Brain pericyte (primary cell): ENCODE results near the gene GDPGP1.
A peak's percentile ranks its signal among the peaks of the same experiment; 100 is the strongest.

ENCODE experiments used
- DNase-seq: peaks from one replicate; pipeline ENCODE4 v3.0.0-alpha.2; 2012; ENCODE audit warnings: low read depth, low spot score

The GDPGP1 gene

DNA sequence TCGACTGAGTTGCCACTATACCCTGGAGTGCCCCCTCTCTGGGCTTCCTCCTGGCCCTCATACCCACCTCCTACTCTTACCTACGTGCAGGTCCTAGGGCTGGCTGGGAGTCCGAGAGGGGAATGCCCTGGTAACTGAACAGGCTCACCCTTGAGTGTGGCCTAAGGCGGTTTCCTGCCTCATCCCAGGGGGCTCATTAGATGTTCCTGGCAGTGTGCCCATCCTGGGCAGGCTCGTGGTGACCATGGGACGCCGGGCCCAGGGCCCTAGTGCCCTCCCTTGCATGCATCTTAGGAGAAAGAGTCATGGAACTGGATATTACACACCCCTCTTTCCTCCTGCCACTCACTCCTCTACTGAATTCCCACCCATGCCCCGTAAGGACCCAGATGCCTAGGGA is 30.1 kb upstream of the GDPGP1 start:
- DNase-seq: no peak

DNA sequence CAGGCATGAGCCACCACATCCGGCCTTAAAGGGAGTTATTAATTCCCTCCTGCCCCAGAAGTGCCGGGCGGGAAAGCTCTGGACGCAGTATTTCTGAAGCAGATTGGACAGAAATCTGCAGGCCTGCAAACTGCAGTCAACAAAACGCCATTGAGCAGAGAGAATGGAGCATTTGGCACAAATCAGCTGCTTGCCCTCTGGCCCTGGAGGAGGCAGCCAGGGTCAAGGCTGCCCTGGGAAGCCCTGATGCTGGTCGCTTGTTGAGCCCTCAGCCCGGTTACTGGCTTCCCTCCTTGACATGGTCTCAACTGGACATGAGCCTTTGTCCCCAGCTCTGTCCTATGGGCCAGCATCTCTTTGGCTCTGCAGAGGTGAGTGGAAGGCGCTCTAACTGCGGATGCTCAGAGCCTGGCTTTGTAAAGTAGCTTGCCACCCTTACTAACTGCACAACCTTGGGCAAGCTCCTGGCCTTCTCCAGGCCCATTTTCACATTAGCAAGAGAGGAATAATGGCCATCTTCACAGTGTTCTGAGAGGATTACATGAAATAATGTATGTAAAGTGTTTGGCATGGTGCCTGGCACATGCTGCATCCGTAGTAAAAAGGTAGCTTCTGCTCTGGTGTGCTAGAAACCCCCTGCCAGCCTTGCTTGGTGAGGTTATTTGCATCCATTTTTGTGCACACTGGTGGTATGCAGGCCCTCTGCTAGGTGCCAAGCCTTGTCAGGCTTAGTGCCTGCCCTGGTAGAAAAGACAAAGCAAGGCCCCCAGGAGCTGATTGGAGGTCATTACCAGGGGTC is 28.8 kb upstream of the GDPGP1 start:
- DNase-seq: no peak

DNA sequence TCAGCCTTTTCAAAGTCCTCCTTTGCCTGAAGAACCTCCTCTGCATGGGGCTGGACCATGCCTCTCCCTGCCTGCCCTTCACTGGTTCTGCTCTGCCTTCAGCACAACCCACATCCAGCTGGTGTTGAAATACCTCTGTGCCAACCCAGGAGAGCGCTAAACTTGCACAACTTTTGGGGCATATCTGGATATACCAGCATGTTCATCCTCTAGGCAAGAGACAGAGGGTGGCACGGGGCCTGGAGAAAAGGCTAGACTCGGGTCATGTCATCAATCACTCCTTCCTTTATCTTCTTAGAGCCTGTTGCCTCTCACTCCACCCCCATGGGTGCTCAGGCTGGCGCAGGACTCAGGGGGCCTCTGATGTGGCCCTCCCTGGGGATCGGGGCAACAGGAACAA is 28.1 kb upstream of the GDPGP1 start:
- no peak for DNase-seq

GRCh38 chr15:90207252-90207651 is 26.8 kb upstream of the GDPGP1 start:
- DNase-seq: no peak

GRCh38 chr15:90208356-90208755 is 25.7 kb upstream of the GDPGP1 start:
- no peak for DNase-seq

- no peak for DNase-seq
Measured at GRCh38 chr15:90209591-90209990, 24.4 kb upstream of the GDPGP1 start.

- no peak for DNase-seq
Measured at GRCh38 chr15:90210593-90210992, 23.4 kb upstream of the GDPGP1 start.

DNA sequence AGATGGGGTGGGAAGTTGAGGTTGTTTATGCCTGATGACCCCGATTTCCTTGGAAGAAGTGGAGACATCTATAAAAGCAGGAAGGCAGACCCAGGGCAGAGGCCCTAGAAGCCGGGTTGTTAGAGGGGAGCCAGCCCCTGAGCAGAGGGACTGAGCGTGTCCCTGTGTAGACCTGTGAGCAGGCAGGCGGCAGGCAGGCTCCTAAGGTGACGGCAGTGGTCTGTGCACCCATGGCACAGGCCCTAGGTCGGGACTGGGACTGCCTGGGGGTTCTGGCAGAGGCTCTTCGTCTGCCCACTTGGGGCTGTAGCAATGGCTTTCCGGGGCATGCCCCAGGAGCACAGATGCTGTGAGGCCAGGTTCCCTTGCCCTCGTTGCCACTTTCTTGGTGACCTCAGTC is 23.0 kb upstream of the GDPGP1 start:
- no peak for DNase-seq

GRCh38 chr15:90211440-90212143 is 22.4 kb upstream of the GDPGP1 start:
- no peak for DNase-seq

GRCh38 chr15:90212221-90213098 is 21.5 kb upstream of the GDPGP1 start:
- DNase-seq: no peak

- no peak for DNase-seq
Measured at GRCh38 chr15:90213122-90213817, 20.7 kb upstream of the GDPGP1 start.

DNA sequence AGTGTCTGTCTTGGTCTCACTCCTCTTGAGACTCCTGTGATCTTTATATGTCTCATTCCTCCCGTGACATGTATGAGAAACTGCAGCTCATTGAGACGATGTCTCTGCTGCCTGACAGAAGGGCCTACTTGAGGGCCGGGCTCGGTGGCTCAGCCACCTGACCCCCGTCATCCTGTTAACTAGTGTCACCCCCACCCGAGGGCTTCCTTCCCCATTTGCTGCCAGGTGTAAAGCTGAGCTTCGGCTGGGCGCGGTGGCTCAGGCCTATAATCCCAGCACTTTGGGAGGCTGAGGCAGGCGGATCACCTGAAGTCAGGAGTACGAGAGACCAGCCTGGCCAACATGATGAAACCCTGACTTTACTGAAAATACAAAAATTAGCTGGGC is 20.2 kb upstream of the GDPGP1 start:
- DNase-seq: no peak

DNA sequence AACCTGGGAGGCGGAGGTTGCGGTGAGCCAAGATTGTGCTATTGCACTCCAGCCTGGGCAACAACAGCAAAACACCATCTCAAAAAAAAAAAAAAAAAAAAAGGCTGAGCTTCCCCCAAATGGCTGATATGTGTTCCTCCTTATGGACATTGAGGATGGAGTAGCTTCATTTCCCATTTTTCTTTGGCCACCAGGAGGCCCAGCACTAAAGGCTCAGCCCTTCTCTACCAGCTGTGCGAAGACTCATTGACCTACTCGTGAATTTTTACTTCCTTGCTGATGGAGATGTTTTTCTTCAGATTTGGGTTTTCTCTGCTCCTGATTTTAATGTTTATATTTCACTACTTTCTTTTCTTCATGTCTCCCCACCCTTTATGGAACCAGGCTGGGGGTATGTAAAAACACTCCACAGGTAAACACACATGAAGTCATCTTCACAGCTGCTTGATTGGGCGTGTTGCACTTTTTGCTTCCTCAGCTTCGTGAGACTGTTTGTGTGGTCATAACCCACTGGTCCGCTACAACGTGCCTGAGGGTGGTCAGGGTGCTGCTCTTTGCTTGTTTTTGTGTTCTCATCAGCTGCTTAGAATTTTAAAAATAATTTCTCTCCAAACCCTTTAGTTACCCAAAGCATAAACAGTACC is 19.3 kb upstream of the GDPGP1 start:
- DNase-seq: no peak

- DNase-seq: no peak
Measured at GRCh38 chr15:90217671-90218394, 16.2 kb upstream of the GDPGP1 start.

GRCh38 chr15:90219421-90220141 is 14.4 kb upstream of the GDPGP1 start:
- DNase-seq: no peak

- DNase-seq: peak; percentile 40
Measured at GRCh38 chr15:90221246-90221900, 12.6 kb upstream of the GDPGP1 start.

GRCh38 chr15:90222547-90222946 is 11.5 kb upstream of the GDPGP1 start:
- DNase-seq: no peak

DNA sequence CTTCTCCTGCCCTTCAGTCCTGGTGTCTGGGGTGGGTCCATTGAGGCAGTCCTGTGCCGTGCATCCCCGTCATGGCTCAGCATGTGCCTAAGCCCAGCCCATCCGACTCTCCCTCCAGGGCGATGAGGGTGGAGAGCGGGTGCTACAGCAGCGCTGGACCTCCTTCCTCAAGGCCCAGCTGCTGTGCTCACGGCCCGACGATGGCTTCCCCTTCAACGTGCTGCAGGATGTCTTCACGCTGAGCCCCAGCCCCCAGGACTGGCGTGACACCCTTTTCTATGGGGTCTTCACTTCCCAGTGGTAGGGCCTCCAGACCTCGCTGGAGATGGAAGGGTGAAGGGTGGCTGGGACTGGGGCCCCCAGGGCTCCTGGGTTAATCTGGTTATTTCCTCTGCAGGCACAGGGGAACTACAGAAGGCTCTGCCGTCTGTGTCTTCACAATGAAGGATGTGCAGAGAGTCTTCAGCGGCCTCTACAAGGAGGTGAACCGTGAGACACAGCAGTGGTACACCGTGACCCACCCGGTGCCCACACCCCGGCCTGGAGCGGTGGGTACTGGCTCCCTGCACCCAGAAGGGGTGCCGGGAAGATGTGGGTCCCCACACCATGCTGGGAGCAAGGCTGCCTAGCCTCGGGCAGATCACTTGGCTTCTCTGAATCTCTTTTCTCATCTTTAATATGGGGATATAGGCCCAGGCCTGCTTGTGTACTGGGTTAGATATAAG is 10.4 kb upstream of the GDPGP1 start:
- no peak for DNase-seq

DNA sequence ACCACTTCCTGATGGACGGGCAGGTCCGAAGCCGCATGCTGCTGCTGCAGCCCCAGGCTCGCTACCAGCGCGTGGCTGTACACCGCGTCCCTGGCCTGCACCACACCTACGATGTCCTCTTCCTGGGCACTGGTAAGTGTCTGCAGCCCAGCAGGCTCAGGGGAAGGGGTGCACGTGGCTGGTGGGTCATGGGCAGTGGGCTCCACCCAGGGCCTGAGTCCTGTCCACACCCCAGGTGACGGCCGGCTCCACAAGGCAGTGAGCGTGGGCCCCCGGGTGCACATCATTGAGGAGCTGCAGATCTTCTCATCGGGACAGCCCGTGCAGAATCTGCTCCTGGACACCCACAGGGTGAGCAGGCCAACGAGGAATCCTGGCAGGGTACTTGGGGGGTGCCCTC is 9.0 kb upstream of the GDPGP1 start:
- no peak for DNase-seq
